Measurements from ENCODE around the gene ERC2. TPM values are rescaled to one million over a fixed set of nuclear protein-coding genes. Genes with fewer than 3 reads are reported as not detected.

ERC2 gene
- total RNA-seq, 1 donor from 2014 or later: 0.65 TPM

DNA sequence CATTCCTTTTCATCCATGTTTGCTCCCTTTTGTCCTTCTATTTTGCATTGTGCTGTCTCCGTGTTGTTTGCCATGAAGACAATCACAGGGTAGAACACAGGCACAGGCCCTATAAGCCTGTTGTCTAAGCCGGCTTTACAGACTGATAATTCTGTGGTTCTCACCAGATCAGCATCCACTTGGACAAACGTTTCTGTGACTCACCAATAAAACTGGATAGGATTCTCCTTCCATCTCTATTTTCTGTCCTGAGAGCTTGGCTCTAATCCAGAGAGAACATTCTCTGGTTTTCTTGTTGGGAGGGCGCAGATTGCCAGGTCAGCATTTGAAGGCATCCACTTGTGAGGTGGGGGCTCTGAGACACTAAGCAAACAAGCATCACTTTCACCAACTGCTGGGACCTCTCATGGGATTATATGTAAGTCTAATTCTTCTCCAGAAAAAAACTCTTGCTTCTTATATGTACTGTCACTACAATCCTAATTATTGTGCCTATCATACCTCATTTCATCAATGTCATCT, 101.6 kb downstream of the ERC2 start:
- TF ChIP-seq, protein P1, sequence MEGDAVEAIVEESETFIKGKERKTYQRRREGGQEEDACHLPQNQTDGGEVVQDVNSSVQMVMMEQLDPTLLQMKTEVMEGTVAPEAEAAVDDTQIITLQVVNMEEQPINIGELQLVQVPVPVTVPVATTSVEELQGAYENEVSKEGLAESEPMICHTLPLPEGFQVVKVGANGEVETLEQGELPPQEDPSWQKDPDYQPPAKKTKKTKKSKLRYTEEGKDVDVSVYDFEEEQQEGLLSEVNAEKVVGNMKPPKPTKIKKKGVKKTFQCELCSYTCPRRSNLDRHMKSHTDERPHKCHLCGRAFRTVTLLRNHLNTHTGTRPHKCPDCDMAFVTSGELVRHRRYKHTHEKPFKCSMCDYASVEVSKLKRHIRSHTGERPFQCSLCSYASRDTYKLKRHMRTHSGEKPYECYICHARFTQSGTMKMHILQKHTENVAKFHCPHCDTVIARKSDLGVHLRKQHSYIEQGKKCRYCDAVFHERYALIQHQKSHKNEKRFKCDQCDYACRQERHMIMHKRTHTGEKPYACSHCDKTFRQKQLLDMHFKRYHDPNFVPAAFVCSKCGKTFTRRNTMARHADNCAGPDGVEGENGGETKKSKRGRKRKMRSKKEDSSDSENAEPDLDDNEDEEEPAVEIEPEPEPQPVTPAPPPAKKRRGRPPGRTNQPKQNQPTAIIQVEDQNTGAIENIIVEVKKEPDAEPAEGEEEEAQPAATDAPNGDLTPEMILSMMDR (IDR thresholded peaks at IDR 0.05): no peak
- Mint-ChIP-seq H3K4me3 (ENCODE audit: unreplicated experiment) (no peak overlapping the region), H3K27ac (ENCODE audit: unreplicated experiment) (peak overlapping the region; percentile 62), H3K36me3 (ENCODE audit: low read depth) (no peaks in the 10 kb centered on the region), H3K27me3 (ENCODE audit: low read depth) (peaks cover 1% of the 10 kb centered on the region), H3K9me3 (ENCODE audit: low read depth) (no peaks in the 10 kb centered on the region), H3K4me1 (ENCODE audit: low read depth) (peaks cover 20% of the 10 kb centered on the region)
- DNase-seq (ENCODE audit: low spot score): no peak

DNA sequence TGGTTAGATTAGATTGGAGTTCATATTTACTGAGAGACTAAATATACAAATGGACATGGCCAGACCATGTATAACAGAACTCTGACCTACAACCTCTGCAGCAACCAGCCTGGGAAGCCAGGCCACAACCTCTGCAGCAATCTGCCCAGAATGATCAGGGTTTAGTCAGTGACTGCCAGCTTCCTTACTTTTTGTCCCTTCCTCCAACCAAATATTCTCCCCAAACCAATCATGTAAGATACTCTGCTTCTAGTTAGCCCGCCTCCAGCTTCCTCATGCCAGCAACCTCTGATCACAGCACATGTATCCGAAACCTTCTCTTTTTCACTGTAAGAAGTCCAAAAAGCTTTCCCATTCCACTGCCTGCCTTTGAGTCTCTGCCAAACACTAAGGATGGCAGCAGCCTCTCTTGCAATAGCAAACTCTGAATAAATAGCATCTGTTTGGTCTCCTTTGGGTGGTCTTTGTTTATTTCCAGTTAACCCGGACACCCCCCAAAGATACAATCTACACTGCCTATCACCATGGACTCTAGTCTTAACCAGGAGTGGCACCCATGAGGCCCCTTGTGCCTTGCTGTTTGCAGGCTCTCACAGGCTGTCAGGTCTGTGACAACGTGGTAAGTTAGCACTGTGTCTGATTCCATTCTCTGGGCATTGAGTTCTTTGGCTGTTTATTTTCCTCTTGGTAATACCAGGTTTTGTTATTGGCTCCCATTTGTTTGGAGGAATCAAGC, 102.2 kb downstream of the ERC2 start:
- TF ChIP-seq, protein P1 (IDR thresholded peaks at IDR 0.05): no peak
- peaks cover 20% of the 10 kb centered on the region for H3K4me1 Mint-ChIP-seq (ENCODE audit: low read depth)
- H3K36me3 Mint-ChIP-seq (ENCODE audit: low read depth): no peaks in the 10 kb centered on the region
- H3K27me3 Mint-ChIP-seq (ENCODE audit: low read depth): no peaks in the 10 kb centered on the region
- H3K27ac Mint-ChIP-seq (ENCODE audit: unreplicated experiment): peak overlapping the region; percentile 62
- DNase-seq (ENCODE audit: low spot score): no peak
- H3K9me3 Mint-ChIP-seq (ENCODE audit: low read depth): no peaks in the 10 kb centered on the region
- no peak overlapping the region for H3K4me3 Mint-ChIP-seq (ENCODE audit: unreplicated experiment)

DNA sequence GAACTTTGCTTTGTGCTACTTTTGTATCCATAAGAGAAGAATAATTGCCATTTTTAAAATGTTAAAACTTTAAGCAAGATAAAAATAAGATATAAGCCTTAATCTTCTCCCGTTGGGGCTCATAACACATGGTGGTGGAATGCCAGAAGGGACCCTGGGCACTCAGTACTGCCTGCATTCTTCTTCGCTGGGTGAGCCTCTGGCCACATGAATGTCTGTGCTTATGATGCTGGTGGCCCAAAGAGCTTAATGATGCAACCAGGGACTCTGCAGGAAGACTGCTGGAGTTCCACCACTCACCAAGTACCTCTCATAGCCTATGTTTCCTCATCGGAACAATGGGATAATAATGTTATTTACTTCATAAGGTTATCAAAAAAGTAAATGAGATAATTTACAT, 103.6 kb downstream of the ERC2 start:
- no peak for DNase-seq (ENCODE audit: low spot score)
- Mint-ChIP-seq H3K4me1 (ENCODE audit: low read depth) (peaks cover 20% of the 10 kb centered on the region), H3K9me3 (ENCODE audit: low read depth) (no peaks in the 10 kb centered on the region), H3K36me3 (ENCODE audit: low read depth) (no peaks in the 10 kb centered on the region), H3K4me3 (ENCODE audit: unreplicated experiment) (no peak overlapping the region), H3K27me3 (ENCODE audit: low read depth) (no peaks in the 10 kb centered on the region), H3K27ac (ENCODE audit: unreplicated experiment) (no peak overlapping the region)
- TF ChIP-seq, protein P1 (IDR thresholded peaks at IDR 0.05): no peak

DNA sequence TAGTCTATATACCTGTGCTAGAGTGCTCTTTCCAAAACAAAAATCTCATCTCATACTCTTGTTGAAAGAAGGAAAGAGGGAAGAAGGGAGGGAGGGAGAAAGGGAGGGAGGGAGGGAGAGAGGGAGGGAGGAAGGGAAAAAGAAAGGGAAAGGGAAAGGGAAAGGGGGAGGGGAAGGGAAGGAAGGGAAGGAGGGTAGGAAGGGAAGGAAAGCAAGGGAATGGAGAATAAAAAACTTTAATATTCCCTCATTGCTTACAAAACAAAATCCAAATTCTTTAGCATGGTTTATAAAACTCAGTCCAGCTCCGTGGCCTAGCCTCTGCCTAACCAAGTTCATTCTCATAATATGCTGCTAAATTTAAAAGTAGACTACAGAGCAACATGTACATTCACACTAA, 104.5 kb downstream of the ERC2 start:
- Mint-ChIP-seq H3K4me1 (ENCODE audit: low read depth) (peaks cover 20% of the 10 kb centered on the region), H3K27me3 (ENCODE audit: low read depth) (no peaks in the 10 kb centered on the region), H3K4me3 (ENCODE audit: unreplicated experiment) (no peak overlapping the region), H3K9me3 (ENCODE audit: low read depth) (no peaks in the 10 kb centered on the region), H3K27ac (ENCODE audit: unreplicated experiment) (no peak overlapping the region), H3K36me3 (ENCODE audit: low read depth) (no peaks in the 10 kb centered on the region)
- TF ChIP-seq, protein P1 (IDR thresholded peaks at IDR 0.05): no peak
- DNase-seq (ENCODE audit: low spot score): no peak

DNA sequence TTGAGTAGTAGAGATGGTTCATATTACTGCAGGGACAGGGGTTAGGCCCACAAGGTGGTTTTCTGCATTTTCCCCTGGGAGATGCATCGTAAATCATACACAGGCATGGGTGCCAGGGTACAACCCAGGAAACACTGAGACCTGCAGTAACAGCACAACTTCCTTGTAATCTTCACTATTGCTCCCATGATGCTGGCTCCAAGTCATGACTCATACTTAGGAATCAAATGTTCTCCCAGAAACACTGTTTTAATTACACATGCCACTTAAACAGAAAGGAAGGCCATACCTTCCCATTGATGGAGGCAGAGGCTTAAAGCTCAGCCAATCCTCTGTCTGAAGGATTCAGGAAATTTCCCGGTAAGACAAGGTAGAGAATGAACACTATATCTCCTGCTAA, 106.5 kb downstream of the ERC2 start:
- TF ChIP-seq, protein P1 (IDR thresholded peaks at IDR 0.05): no peak
- Mint-ChIP-seq H3K4me3 (ENCODE audit: unreplicated experiment) (no peak overlapping the region), H3K4me1 (ENCODE audit: low read depth) (peaks cover 11% of the 10 kb centered on the region), H3K36me3 (ENCODE audit: low read depth) (no peaks in the 10 kb centered on the region), H3K9me3 (ENCODE audit: low read depth) (no peaks in the 10 kb centered on the region), H3K27ac (ENCODE audit: unreplicated experiment) (no peak overlapping the region), H3K27me3 (ENCODE audit: low read depth) (no peaks in the 10 kb centered on the region)
- DNase-seq (ENCODE audit: low spot score): no peak

Data from chondrocyte (in vitro differentiated cells).